Stimulated activated CD8-positive, alpha-beta memory T cell treated with anti-CD3 and anti-CD28 coated beads, Interleukin-15, amount 100 ng/mL, for 1 hour (primary cell): Measurements from ENCODE around the gene UBE2O.
A peak's percentile ranks its signal among the peaks of the same experiment; 100 is the strongest.

Experiments
- DNase-seq: peaks from one replicate; pipeline ENCODE4 v3.0.0-alpha.2; 2020; ENCODE audit warnings: low read depth

The UBE2O gene

DNA sequence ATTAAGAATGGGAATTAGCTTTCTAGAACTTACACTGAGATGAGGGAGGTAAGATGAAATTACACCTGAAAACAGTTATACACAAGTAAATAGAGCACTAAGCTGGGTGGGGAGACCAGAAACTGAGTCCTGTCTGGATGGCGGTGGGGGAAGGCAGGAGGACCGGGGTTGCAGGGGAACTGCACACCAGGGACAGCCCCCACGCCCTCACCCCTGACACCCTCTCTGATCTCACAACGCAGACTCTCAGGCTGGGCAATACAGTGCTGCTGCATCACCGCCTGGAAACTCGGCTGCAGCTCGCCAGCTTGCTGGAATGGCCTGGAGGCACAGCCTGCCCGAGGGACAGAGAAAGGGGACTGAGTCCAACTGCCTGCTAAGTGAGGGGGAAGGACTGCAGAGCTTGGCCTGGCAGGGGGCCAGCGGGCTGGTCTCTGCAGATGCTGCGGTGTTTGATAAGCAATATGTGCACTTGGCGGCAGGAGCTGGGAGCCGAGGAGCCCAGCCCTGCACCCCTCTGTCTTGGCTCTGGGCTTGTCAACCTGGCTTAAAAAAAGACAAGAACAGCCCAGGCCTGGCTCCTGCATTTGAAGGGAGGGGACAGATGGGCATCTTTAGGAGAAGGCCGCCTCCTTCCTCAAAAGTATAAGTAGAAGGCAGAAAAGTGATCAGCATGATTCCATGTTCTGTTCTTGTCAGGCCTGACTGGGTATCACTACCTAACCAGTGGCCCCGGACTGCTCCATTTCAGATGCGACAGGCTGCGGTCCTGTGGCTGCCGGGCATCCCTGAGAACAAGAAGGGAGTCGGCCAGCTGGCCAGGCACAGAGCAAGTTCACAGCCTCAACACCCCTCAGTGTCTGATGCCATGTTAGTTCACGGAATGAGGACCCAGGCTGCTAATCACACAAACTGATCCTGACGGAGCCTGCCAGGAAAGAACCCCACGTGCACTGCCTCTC is 38.3 kb downstream of the UBE2O start:
- DNase-seq, result no peak

DNA sequence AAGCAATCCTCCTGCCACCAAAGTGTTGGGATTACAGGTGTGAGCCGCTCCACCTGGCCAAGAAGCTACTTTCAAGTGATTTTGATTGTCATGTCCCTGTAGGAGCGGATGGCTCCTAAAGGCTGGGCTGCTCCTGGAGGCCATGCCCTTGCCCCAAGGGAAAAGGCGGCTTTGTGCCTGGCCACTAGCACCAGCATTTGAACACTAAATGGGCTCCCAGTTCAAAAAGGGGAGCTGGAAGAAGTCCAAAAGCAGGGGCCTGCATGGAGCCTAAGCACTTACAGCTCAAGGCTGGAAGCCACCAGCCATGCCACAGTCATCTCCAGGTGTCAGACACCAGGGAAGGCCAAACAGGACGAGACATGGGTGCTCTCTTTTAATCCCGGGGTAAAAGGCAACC is 41.7 kb downstream of the UBE2O start:
- no peak for DNase-seq

DNA sequence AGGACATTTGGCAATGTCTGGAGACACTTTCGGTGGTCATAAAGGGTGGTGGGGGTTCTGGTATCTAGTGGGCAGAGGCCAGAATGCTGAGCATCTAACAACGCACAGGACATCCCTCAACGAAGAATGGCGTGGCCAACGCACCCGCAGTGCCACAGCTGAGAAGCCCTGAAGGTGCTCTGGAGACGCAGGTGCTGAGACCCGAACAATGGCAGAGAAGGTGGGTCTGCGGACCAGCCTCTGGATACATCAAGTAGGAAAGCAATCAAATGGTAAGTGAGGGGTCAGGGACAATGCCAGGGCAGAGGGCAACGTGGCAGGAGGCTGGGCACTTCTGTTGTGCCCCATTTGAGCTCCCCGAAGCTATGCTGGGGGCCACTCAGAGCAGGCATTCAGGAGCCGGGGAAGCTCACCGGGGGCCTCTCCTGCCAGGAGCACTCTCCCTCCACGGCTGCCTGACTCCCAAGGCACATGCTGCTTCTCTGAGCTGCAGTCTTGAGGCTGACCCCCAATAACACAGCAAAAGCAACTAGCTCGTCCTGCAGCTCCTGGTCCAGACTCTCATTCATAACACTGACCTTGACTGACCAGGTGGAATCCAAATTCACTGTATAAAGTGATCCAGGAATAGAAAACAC is 42.5 kb downstream of the UBE2O start:
- DNase-seq, result no peak

DNA sequence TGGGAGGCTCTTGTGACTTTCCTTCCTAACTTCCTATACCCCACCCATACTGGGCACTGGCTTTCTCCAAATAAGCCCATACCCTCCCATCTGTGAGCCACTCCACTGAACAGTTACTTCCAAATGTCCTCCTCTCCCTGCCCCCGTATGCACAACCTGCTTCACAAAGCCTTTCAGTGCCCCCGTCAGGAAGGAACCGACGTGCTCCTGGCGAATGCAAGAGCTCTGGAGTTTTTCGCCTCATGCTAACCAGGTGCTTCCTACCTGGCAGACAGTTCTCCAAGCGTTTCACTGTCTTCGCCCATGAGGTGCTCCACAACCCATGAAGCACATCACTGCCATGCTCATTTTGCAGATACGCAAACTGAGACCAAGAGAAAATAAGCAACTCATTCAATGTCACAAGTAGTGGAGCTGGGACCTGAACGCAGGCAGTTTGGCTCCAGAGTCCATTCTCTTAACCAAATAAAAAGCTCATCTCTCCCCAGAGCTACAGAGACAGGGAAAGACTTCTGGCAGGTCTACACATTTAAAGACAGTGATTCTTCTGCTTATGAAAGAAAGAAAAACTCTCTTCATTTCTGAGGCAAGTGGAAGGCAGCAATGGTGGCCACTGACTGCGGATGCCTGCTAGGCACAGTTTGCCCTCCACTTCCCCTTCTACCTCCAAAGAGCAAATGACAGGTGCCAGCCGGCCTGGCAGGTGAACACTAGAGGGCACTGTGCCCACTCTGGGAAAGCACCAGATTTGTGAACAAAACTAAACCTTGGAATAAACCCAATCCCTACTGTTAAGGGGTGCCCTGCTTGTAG is 44.7 kb downstream of the UBE2O start:
- DNase-seq, result peak; percentile 47

DNA sequence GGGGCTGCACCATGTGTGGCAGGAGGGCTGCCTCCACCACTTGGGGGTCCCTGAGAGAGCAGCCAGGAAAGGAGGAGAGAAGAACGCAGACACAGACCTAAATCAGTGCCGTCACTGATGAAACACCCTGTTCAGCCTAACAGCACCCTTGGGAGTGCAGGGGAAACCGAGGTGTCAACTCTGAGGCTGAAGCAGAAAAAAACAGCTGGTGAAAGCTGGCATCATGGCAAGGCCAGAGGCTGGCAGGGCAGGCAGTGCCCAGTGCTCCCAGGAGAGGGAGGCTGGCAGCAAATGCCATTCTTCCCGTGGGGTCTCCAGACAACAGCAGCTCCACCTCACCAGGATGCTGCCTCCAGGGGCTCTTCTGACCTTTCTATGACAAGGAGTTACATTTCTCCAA is 45.4 kb downstream of the UBE2O start:
- no peak for DNase-seq

DNA sequence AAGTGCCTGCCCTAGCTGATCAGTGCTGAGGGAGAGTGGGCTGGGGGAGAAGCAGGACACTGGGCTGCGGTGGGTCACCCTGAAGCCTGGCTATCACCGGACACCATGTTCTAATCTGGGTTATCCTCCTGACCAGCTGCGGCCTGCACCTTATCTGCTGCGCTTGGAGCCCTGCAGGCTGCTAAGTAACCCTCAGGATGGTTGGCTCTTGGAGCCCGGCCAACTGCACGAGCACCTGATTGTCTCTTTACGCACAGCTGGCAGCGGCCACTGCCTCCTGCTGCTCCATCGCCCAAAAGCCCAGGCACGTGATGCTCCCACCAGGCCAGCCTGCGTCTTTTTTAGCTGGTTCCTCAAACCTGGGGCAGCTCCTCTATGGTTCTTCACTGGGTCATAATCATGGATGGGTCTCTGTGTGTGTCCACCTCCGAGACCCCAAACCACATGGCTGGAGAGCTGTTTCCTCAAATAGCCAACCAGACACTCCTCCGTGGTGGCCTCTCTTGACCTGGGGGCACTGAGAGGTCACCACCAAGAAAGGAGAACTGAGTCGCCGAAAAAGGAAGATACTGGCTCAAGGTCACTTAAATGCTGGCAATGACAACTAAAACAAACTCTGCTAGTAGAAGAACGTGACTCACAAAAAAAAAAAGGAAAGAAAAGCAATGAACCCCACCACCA is 46.8 kb downstream of the UBE2O start:
- no peak for DNase-seq

DNA sequence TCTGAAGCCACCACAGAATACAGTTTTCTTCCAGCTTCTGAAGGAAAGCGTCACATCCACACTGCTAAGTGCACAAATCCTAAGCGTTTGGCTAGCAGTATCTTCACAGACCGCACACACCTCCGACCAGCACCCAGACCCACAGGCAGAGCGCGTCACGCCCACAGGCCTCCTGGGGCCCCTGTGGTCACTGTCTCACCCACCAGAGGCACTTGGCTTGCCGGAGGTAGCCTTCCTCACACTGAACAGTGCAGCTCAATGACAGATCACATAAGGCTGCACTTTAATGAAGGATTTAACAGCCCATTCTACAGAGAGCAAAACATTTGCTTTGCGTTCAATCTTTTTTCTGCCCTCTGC is 47.4 kb downstream of the UBE2O start:
- no peak for DNase-seq

DNA sequence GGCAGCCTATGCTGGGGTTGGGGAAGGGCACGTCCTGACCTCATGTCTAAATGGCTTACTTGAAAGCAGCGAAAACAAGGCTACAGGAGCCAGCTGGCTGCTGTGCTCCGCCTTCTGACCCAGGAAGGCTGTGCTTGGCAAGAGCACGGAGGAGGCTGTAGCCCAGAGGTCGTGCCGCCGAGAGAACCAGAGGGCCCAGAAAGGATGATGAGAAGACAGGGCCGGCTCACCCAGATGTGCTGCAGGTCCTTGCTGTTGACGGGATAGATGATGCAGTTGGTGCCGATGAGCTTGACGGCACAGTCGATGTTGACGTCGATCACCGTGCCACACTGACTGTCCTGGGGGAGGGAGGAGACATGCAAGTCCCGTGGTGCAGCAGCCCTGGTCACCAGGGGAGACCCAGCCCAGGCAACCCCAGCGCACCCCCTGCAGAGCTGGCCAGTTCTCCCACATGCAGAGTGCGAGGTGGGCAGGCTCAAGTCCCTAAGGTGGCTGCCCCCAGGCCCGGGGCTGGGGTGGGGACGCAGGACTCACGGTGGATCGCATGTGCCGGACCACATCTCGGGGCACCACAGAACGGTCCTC is 47.9 kb downstream of the UBE2O start:
- DNase-seq, result no peak

DNA sequence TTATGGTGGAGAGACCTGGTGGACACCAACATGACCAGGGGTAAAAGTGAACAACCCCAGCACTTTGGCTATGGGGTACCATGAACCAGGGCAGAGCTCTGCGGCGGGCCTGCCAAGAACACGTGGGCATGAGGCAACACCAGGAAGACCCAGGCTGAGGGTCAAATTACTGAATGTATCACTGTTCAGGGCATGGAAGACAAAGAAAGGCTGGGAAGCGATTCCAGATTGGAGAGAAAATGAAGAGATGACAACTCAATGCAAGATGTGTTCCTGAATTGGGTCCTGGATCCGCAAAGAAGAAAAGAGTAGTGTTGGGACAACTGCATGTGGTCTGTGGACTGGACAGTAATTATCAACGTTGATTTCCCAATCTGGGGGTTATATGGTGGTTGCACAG is 48.7 kb downstream of the UBE2O start:
- DNase-seq, result no peak

DNA sequence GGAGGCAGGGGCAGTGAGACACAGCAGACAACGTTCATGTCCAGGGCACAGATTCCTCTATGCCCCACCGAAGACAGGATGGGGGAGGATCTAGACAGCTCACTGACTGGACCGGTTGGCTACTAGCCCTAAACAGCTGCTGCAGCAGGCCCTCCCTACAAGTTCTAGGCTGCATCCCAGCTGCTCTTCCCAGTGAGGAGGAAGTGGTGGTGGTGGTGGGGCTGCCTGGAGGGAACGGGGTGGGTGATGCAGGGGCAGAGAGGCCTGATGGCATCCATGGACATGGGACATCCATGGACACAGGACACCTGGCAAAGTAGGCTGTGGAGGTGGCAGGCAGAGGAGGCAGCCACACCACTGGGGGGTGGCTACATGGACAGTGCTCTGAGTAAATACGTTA is 50.2 kb downstream of the UBE2O start:
- DNase-seq, result no peak

DNA sequence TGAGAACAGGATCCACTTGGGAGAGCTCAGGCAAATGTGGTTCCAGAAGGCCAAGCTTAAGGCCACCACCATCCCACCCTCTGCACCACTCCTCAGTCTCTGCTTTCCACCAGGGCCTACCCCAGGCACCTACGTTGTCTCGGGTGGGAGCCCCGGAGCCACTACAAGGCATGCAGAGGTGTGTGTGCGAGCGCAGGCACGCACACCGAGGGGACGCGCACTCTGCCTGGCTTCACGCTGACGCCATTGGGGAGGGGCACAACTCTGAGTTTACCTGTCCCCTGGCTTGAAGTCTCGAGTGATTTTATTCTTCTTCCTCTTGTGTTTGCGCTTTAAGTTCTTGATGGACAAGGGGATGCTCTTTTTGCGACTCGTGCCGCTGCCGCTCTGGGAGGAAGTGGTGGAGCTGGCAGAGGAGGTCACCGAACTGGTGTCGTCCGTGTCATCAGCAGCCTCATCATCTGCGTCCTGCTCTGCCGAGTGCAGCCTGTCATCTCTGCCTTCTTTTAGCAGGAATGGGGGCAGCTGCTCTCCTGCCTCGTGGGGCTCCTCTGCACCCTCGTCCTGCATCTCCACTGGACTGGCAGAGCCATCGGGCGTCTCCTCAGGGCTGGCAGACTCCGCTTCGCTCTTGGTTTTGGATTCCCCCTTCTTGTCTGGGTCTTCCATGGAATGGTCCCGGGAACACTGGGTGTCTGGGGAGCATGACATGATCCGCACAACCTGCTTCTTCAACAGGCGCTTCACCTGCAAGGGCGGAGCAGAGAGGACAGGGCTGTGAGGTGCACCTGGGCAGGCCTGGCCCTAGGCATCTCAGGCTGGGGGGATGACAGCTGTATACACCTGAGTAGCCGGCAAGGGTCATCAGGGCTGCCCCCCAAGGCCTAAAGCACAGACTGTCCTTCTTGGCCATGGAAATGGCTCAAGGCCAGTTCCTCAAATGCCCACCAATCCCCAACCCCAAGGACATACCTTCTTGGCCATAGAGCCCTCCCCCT is 53.5 kb downstream of the UBE2O start:
- DNase-seq, result no peak

DNA sequence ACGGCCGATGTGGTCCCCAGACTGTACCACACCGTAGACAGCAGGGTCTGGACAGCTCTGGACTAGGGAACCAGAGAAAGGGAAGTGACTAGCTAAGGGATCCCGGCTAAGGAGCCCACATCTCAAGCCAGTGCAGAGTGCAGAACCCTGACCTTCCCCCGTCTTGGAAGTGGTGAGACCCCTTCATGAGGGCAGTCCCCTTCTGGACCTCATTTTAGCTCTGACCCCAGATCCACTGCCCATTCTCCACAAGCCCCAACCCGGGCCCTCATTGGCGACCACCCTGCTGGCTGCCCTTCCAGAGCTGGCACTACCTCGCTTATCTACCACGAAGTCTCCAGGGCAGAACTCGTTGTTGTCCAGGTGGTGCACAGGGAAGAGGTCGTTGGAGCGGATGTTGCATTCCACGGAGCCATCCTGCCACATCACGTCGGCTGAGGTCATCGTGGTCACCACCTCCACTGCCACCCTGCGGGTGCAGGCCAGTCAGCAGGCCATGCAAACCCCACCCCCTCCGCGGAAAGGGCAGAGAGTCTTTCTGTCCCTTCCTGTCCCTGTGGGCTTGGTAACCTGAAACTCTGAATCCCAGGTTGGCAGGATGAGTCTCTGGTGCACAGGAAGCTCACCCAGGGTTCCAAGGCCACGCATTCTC is 54.3 kb downstream of the UBE2O start:
- DNase-seq, result no peak

DNA sequence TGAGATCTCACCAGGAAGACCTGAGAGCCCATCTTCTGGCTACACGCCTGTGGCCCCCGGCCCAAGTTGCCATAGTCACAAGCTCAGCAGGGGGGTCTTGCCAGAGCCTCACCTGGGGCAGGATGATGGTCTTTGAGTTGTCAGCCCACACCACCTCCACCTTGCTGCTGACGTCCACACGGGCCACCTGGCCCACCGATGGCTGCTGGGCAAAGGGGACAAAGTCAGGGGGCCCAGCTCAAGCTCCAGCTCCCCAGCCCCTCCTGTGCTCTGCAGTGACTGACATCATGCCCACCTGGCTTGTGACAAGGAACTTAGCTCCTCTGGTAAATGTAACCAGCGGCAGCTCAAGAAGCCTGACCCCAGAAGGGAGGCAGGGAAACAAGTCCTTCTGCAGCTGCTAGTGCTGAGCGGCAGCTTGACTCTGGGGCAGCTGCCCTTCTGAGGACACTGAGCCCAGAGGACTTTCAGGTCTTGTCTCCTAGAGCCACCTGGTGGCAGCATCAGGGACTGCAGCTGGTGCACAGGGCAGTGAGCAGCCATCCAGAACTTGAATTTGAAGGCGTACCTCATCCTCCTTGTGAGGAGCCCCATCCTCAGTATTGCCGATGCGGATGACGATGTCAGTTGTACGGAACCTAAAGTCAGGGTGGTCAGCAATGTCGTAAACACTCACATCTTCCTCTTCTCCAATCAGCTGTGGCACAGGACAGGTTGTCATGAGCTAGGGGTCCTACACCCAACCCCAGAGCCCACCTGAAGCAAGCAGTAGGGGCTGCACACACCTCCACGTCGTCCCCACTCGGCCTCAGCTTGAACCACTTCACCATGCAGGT is 55.0 kb downstream of the UBE2O start:
- DNase-seq, result peak; percentile 79

DNA sequence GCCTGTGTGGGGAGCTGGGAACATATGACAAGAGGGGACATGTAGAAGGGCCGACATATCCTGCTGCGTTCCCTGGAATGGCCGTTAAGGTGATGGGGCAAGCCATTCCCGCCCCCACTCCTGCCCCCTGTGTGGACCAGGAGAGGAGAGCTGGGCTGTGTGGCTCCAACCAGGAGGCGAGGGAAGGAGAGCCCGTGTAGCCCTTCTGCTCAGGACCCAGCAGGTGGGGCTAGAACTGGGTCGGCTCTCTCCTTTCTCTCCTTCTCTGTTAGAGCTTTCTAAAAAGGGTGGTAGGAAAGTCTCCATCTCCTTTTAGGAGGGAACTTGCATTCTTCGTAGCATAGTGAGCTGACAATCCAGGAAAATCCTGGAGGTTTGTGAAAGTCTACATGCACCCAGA is 55.8 kb downstream of the UBE2O start:
- no peak for DNase-seq

DNA sequence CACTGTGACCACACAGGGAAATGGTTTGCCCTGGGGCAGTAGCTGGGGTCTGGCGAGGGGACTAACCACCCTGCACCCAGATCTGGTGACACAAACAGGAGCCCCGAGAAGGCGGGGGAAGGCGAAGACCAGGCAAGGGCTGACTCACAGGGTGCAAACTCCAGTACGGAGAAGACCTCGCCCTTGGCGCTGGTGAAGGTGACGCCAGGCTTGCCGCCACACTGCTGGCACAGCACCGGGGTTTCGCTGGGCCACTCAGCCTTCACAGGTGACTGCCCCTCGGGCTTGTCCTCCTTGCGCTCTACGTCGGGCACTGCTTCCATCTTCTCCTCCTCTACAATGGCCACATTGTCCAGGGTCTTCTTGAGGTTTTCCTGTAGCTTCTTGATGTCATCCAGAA is 57.0 kb downstream of the UBE2O start:
- DNase-seq, result no peak

DNA sequence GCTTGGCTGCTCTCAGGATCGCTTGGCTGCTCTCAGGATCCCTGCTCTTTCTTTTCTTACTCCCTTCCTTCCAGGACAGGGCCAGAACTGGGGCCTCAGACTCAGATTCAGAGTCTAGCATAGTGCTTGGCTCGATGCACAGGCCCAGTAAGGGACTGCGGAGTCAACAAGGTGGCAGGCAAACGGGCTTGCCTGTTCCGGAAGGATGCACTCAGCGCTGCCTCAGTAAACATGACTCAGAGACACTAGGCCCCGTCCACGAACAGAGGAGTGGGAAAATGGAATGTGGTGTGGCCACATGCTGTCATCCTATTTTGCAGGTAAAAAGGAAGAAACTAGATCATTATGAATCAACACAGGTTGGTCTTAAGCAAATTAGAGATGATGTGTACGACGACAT is 58.8 kb downstream of the UBE2O start:
- no peak for DNase-seq

DNA sequence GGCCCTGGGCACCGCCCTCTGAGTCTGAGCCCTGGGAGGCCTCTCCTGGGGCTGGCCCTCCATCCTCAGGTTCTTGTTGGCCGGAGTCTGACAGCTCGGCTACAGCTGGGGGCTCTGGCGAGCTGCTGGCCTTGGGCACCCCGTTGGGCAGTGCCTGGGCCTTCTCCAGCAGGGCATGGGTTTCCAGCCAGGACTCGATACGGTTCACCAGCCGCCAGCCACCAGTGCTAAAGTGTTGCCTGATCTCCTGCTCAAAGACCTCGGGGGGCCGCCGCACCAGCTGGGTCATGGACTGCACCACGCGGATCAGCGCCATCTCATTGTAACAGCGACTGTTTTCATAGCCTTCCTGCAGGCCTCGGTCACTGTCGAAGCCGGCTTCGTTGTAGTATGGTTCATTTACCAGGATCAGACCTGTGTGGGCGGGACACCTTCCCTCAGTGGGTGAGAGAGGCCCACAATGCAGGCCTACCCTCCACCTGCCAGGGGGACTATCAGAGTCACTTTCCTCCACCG is 61.7 kb downstream of the UBE2O start:
- DNase-seq, result no peak

DNA sequence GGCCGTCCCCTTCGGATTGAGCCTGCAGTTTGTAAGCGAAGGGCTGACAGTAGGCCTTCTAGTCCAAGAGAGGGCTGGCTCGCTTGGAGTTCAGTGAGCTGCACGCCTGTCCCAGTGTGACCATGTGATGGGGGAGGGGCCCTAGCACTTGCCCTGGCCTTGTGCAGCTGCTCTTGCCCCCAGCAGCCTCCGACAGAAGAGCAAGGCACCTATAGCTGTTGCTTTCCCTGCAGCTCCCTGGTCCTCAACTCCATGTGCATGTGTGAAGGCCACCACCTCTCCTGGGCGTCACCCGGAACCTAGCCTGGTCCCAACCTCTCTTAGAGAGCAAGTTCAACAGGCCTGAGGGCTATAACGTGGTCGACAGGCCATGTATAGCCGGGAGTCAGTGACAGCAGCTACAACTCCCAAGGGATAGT is 62.9 kb downstream of the UBE2O start:
- no peak for DNase-seq
